Ovary (tissue), 3 donors: ENCODE measurements around the gene ANAPC1.
"Not testable (repeated sequence)": the region's sequence is repeated elsewhere in the genome, so short reads cannot be mapped to it uniquely, and the experiment has no call there.

Experiments used
- POLR2A ChIP-seq: fragments of 450-650 bp; IDR thresholded peaks from one replicate; pipeline ENCODE4 v1.6.1; 2017; ENCODE audit warnings: antibody characterized with exemption, mild to moderate bottlenecking, moderate library complexity
- TF ChIP-seq, protein P1 (sequence below), 3 donors: fragments of 450-650 bp in 2 of 3; fragments of 200-600 bp in 1 of 3; IDR thresholded peaks; one replicate each; pipeline versions ENCODE4 v1.5.1 to v1.8.0; 2016 to 2022; ENCODE audit warnings: antibody characterized with exemption in 3 of 3, mild to moderate bottlenecking in 1 of 3
- donor health status: DM: no; HTN: no; CAD: no.

DNA sequence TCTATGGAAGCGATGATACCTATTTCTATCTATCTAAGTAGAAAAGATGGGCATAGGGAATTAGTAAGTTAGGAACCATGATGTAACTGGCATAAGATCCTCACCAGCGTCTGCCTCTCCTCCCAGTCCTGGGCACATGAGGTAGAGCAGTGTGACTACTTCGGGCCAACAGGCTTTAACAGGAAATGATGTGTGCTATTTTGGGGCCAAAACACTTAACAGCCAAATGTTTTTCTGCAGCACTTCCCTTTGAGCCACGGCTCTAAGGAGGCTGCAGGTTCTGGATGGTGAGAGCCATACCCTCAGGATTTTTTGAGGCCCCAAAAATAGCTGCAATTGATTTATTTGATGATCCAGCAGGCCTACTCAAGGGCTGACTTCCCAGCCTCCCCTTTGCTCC lies 116.9 kb downstream of the ANAPC1 start:
- TF ChIP-seq, protein P1, sequence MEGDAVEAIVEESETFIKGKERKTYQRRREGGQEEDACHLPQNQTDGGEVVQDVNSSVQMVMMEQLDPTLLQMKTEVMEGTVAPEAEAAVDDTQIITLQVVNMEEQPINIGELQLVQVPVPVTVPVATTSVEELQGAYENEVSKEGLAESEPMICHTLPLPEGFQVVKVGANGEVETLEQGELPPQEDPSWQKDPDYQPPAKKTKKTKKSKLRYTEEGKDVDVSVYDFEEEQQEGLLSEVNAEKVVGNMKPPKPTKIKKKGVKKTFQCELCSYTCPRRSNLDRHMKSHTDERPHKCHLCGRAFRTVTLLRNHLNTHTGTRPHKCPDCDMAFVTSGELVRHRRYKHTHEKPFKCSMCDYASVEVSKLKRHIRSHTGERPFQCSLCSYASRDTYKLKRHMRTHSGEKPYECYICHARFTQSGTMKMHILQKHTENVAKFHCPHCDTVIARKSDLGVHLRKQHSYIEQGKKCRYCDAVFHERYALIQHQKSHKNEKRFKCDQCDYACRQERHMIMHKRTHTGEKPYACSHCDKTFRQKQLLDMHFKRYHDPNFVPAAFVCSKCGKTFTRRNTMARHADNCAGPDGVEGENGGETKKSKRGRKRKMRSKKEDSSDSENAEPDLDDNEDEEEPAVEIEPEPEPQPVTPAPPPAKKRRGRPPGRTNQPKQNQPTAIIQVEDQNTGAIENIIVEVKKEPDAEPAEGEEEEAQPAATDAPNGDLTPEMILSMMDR (IDR thresholded peaks at IDR 0.05) = not testable (repeated sequence)
- not testable (repeated sequence) for TF ChIP-seq POLR2A
